ENCODE measurements around the gene BTG2. TPM values are rescaled to one million over a fixed set of nuclear protein-coding genes. Genes with fewer than 3 reads are reported as not detected.

Gene BTG2
- total RNA-seq, 1 donor from 2014 or later: 110 TPM

GRCh38 chr1:203346060-203346768 lies 40.9 kb downstream of the BTG2 start:
- no peak overlapping the region for H3K27ac Mint-ChIP-seq
- H3K36me3 Mint-ChIP-seq (ENCODE audit: insufficient read depth): no peaks in the 10 kb centered on the region
- TF ChIP-seq, protein P1, sequence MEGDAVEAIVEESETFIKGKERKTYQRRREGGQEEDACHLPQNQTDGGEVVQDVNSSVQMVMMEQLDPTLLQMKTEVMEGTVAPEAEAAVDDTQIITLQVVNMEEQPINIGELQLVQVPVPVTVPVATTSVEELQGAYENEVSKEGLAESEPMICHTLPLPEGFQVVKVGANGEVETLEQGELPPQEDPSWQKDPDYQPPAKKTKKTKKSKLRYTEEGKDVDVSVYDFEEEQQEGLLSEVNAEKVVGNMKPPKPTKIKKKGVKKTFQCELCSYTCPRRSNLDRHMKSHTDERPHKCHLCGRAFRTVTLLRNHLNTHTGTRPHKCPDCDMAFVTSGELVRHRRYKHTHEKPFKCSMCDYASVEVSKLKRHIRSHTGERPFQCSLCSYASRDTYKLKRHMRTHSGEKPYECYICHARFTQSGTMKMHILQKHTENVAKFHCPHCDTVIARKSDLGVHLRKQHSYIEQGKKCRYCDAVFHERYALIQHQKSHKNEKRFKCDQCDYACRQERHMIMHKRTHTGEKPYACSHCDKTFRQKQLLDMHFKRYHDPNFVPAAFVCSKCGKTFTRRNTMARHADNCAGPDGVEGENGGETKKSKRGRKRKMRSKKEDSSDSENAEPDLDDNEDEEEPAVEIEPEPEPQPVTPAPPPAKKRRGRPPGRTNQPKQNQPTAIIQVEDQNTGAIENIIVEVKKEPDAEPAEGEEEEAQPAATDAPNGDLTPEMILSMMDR (IDR thresholded peaks at IDR 0.05; ENCODE audit: unreplicated experiment): no peak
- no peaks in the 10 kb centered on the region for H3K9me3 Mint-ChIP-seq (ENCODE audit: low read depth)
- no peak for DNase-seq (ENCODE audit: low spot score, unreplicated experiment)
- peaks cover 16% of the 10 kb centered on the region for H3K4me1 Mint-ChIP-seq (ENCODE audit: low read depth)
- no peak overlapping the region for H3K4me3 Mint-ChIP-seq (ENCODE audit: low read depth)
- peaks cover 31% of the 10 kb centered on the region for H3K27me3 Mint-ChIP-seq

- no peak for DNase-seq (ENCODE audit: low spot score, unreplicated experiment)
- Mint-ChIP-seq H3K9me3 (ENCODE audit: low read depth) (no peaks in the 10 kb centered on the region), H3K27ac (no peak overlapping the region), H3K4me1 (ENCODE audit: low read depth) (peaks cover 17% of the 10 kb centered on the region), H3K4me3 (ENCODE audit: low read depth) (no peak overlapping the region), H3K36me3 (ENCODE audit: insufficient read depth) (no peaks in the 10 kb centered on the region), H3K27me3 (peaks cover 32% of the 10 kb centered on the region)
- TF ChIP-seq, protein P1 (IDR thresholded peaks at IDR 0.05; ENCODE audit: unreplicated experiment): no peak
These were observed 41.4 kb downstream of the BTG2 start for GRCh38 chr1:203346769-203347102.

DNA sequence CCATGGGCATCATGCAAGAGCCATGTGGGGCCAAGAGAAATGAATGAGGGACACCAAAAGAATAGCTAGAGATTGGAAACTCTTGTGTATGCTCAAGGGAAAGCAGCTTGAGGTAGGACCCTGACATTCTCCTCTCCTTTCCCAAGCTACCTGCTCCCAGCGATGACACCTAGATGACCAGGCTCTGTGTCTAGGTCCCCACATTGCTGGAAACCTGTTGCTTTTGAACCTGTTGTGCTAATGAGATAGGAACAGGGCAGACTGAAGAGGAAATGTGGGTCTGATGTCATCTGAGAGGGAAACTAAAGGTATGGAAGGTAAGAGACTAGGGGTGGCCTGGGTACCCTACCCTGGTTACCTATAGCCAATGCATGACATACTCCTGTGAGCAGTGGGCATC lies 43.8 kb downstream of the BTG2 start:
- no peaks in the 10 kb centered on the region for H3K36me3 Mint-ChIP-seq (ENCODE audit: insufficient read depth)
- H3K4me1 Mint-ChIP-seq (ENCODE audit: low read depth): peaks cover 13% of the 10 kb centered on the region
- no peak for DNase-seq (ENCODE audit: low spot score, unreplicated experiment)
- no peak overlapping the region for H3K27ac Mint-ChIP-seq
- peaks cover 30% of the 10 kb centered on the region for H3K27me3 Mint-ChIP-seq
- TF ChIP-seq, protein P1 (IDR thresholded peaks at IDR 0.05; ENCODE audit: unreplicated experiment): no peak
- H3K4me3 Mint-ChIP-seq (ENCODE audit: low read depth): no peak overlapping the region
- H3K9me3 Mint-ChIP-seq (ENCODE audit: low read depth): no peaks in the 10 kb centered on the region

GRCh38 chr1:203349773-203350524 lies 44.6 kb downstream of the BTG2 start:
- no peak overlapping the region for H3K4me3 Mint-ChIP-seq (ENCODE audit: low read depth)
- H3K36me3 Mint-ChIP-seq (ENCODE audit: insufficient read depth): no peaks in the 10 kb centered on the region

DNA sequence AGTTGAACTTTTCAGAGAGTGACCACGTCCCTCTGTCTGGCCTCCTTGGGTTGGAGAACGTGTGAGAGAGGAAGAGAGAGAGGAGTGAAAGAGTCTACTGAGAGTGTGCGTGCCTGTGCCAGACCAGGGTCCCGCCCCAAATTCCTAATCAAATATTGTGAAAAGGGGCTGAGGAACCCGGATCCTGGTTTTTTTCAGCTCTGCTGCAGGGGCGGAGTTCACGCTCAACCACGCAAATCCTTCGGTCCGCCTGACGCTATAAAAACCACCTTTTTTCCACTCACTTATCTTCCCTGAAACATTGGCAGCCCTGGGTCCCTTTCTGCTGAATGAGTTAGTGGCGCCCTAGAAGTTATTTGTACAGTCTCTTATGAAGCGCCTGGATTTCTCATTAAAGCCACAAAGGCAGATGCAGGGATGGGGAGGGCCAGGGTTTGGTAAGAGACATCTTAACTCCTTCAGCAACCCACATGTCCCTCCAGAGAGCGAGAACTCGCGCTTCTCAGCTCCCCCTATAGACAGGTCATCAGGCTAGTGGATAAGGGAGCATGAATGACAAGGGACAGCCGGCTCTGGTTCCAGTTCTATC lies 45.8 kb downstream of the BTG2 start, which contains the start of gene FMOD:
FMOD (minus strand) TSS at position 86 of the 589 bp plus-strand sequence. CDS start 2,852 bp downstream, outside the sequence.
- DNase-seq (ENCODE audit: low spot score, unreplicated experiment): no peak
- peaks cover 31% of the 10 kb centered on the region for H3K27me3 Mint-ChIP-seq

More at GRCh38 chr1:203349773-203350524, 44.6 kb downstream of the BTG2 start:
- H3K27ac Mint-ChIP-seq: no peak overlapping the region
- peaks cover 13% of the 10 kb centered on the region for H3K4me1 Mint-ChIP-seq (ENCODE audit: low read depth)
- no peak for DNase-seq (ENCODE audit: low spot score, unreplicated experiment)
- H3K27me3 Mint-ChIP-seq: peaks cover 27% of the 10 kb centered on the region
- TF ChIP-seq, protein P1 (IDR thresholded peaks at IDR 0.05; ENCODE audit: unreplicated experiment): no peak
- H3K9me3 Mint-ChIP-seq (ENCODE audit: low read depth): no peaks in the 10 kb centered on the region

More for the DNA sequence above, 45.8 kb downstream of the BTG2 start, which contains the start of gene FMOD:
- H3K27ac Mint-ChIP-seq: no peak within 1 kb of the TSS
- no peaks in the 10 kb centered on the region for H3K9me3 Mint-ChIP-seq (ENCODE audit: low read depth)
- TF ChIP-seq, protein P1 (IDR thresholded peaks at IDR 0.05; ENCODE audit: unreplicated experiment): no peak
- peaks cover 13% of the 10 kb centered on the region for H3K4me1 Mint-ChIP-seq (ENCODE audit: low read depth)
- no peak within 1 kb of the TSS for H3K4me3 Mint-ChIP-seq (ENCODE audit: low read depth)
- H3K36me3 Mint-ChIP-seq (ENCODE audit: insufficient read depth): no peaks in the 10 kb centered on the region

All from progenitor cell of endocrine pancreas (in vitro differentiated cells).